Medulla oblongata (tissue), 1 donor: ENCODE results near the gene ZG16.

Source experiments
- DNase-seq: peaks from one replicate; pipeline ENCODE4 v3.0.0-alpha.2; 2015; ENCODE audit errors: extremely low spot score

ZG16 gene

GRCh38 chr16:29825145-29826044 lies 47.3 kb downstream of the ZG16 start:
- peak; percentile 51 for DNase-seq

GRCh38 chr16:29826342-29826695 lies 48.3 kb downstream of the ZG16 start:
- DNase-seq: no peak

- no peak for DNase-seq
Measured at GRCh38 chr16:29830774-29831173, 52.7 kb downstream of the ZG16 start.

GRCh38 chr16:29831490-29831889 lies 53.4 kb downstream of the ZG16 start:
- no peak for DNase-seq
